PC-9 (cell line): ENCODE results near the gene TRIM15. TPM values are rescaled to one million over a fixed set of nuclear protein-coding genes. Genes with fewer than 3 reads are reported as not detected.
A peak's percentile ranks its signal among the peaks of the same experiment; 100 is the strongest.
"Not testable (repeated sequence)": the region's sequence is repeated elsewhere in the genome, so short reads cannot be mapped to it uniquely, and the experiment has no call there.

Experiments used
- BruUV-seq: library from RNA; stranded (reverse); fragments of 400-500 nt; replicated peaks from 2 replicates; lab custom pipeline; 2021; lab: Mats Ljungman, UMichigan
- CTCF ChIA-PET: fragments of 300-600 bp; sonication (Branson Sonifier 250); formaldehyde crosslinking; loops from one replicate; lab custom pipeline; 2022; ENCODE audit warnings: antibody characterized with exemption; lab: Charles Lee
- POLR2A ChIA-PET: fragments of 300-600 bp; sonication (Branson Sonifier 250); formaldehyde crosslinking; loops from one replicate; lab custom pipeline; 2022; ENCODE audit warnings: antibody characterized with exemption; ENCODE audit not compliant: unreplicated experiment; lab: Charles Lee
- DNase-seq, 2 experiments: peaks; one replicate each; pipeline versions ENCODE4 v3.0.0 to v3.0.0-alpha.2; 2015 to 2022; ENCODE audit warnings: mixed read lengths in 1 of 2
- H2AFZ ChIP-seq: fragments of 200-600 bp; sonication (generic); 2 replicates; pipeline ENCODE4 v1.8.1; 2017; ENCODE audit warnings: antibody characterized with exemption
- H3F3A ChIP-seq: fragments of 200-600 bp; sonication (generic); 2 replicates; pipeline ENCODE4 v1.8.1; 2017; ENCODE audit warnings: antibody characterized with exemption, mild to moderate bottlenecking, low read depth; ENCODE audit not compliant: insufficient read depth
- H3K27ac ChIP-seq: fragments of 200-600 bp; sonication (generic); 2 replicates; pipeline ENCODE4 v1.6.1; 2016; ENCODE audit warnings: mixed run types
- H3K27me3 ChIP-seq: fragments of 200-600 bp; sonication (generic); 2 replicates; pipeline ENCODE4 v1.6.1; 2016; ENCODE audit warnings: low read depth, mixed run types; ENCODE audit not compliant: insufficient read depth
- H3K36me3 ChIP-seq: fragments of 200-600 bp; sonication (generic); 2 replicates; pipeline ENCODE4 v1.6.1; 2016; ENCODE audit warnings: low read depth, mixed run types
- H3K4me1 ChIP-seq: fragments of 200-600 bp; sonication (generic); replicated peaks from 2 replicates; pipeline ENCODE4 v1.6.1; 2016; ENCODE audit warnings: mixed run types; ENCODE audit not compliant: insufficient read depth
- H3K4me2 ChIP-seq: fragments of 200-600 bp; sonication (generic); 2 replicates; pipeline ENCODE4 v1.6.1; 2017; ENCODE audit warnings: mixed run types
- H3K4me3 ChIP-seq: fragments of 200-600 bp; sonication (generic); 2 replicates; pipeline ENCODE4 v1.6.1; 2016; ENCODE audit warnings: mixed run types
- H3K79me2 ChIP-seq: fragments of 200-600 bp; sonication (generic); 2 replicates; pipeline ENCODE4 v1.6.1; 2017; ENCODE audit warnings: low read depth, mixed run types
- H3K9me2 ChIP-seq: fragments of 200-600 bp; sonication (generic); 2 replicates; pipeline ENCODE4 v1.8.1; 2017; ENCODE audit warnings: mild to moderate bottlenecking; ENCODE audit not compliant: insufficient read depth
- H3K9me3 ChIP-seq: fragments of 200-600 bp; sonication (generic); 2 replicates; pipeline ENCODE4 v1.8.1; 2016; ENCODE audit warnings: low read depth; ENCODE audit not compliant: insufficient read depth
- H4K20me1 ChIP-seq: fragments of 200-600 bp; sonication (generic); 2 replicates; pipeline ENCODE4 v1.8.1; 2017; ENCODE audit not compliant: insufficient read depth
- CTCF ChIP-seq: fragments of 200-600 bp; sonication (generic); conservative IDR thresholded peaks from 2 replicates; pipeline ENCODE4 v1.6.1; 2017; ENCODE audit warnings: mixed run types, antibody characterized with exemption, mild to moderate bottlenecking, moderate library complexity
- EZH2 ChIP-seq: fragments of 200-600 bp; sonication (generic); IDR thresholded peaks from 2 replicates; pipeline ENCODE4 v1.8.0; 2017; ENCODE audit warnings: antibody characterized with exemption, low read depth
- intact Hi-C: fragments of 100-400 bp; cut with micrococcal nuclease; formaldehyde crosslinking; loops from one replicate; pipeline ENCODE4 v1.10.0; 2022; ENCODE audit not compliant: unreplicated experiment
- total RNA-seq: library from RNA; stranded (reverse); gene quantifications from 2 replicates; pipeline ENCODE4 v1.2.3, GENCODE V29; 2021

The TRIM15 gene
- total RNA-seq, 1 experiment from 2014 or later, result not detected

GRCh38 chr6:30214657-30214982 lies 51.3 kb downstream of the TRIM15 start:
- Histone ChIP-seq H3K9me3 (no peaks in the 10 kb centered on the region), H3K27ac (no peak overlapping the region), H3K27me3 (no peaks in the 10 kb centered on the region), H3K4me1 (peaks cover 22% of the 10 kb centered on the region), H3K4me3 (peak overlapping the region; percentile 95), H3K36me3 (0 out of 2 replicates have a peak, but pooled peaks cover 4% of the 10 kb centered on the region), H3K4me2 (peak overlapping the region; percentile 84), H3K79me2 (peaks cover 30% of the 10 kb centered on the region), H2AFZ (peak overlapping the region; percentile 95; the same call in 1 of the 2 replicates), H4K20me1 (peaks cover 16% of the 10 kb centered on the region), H3F3A (peaks cover 14% of the 10 kb centered on the region), H3K9me2 (no peaks in the 10 kb centered on the region)
- POLR2A ChIA-PET, result interaction anchor here (0.6 kb wide), 2 partner anchors 582 to 926 kb away, joined by 3 to 8 read pairs; no protein-coding TSS in a partner anchor
- DNase-seq, result no peak
- TSS peak; percentile 67 for BruUV-seq
- no peak for TF ChIP-seq EZH2
- no peak for TF ChIP-seq CTCF
- intact Hi-C loops, result loop anchor here (5.0 kb wide), 1 partner anchor 113 kb away; the partner anchor contains the start of gene TRIM39
- CTCF ChIA-PET, result no interaction called here

- Histone ChIP-seq H3K36me3 (no peaks in the 10 kb centered on the region), H2AFZ (no peak overlapping the region), H3K4me3 (no peak overlapping the region), H3K9me2 (no peaks in the 10 kb centered on the region), H3F3A (peaks cover 14% of the 10 kb centered on the region), H3K79me2 (peaks cover 16% of the 10 kb centered on the region), H3K9me3 (no peaks in the 10 kb centered on the region), H3K4me2 (no peak overlapping the region), H3K27me3 (no peaks in the 10 kb centered on the region), H4K20me1 (peaks cover 15% of the 10 kb centered on the region), H3K27ac (no peak overlapping the region), H3K4me1 (peaks cover 14% of the 10 kb centered on the region)
- intact Hi-C loops, result no loop called here
- ChIA-PET POLR2A (interaction anchor here (0.6 kb wide), 1 partner anchor 1346 kb away, joined by 36 read pairs; no protein-coding TSS in a partner anchor), CTCF (no interaction called here)
- no TSS peak for BruUV-seq
- TF ChIP-seq EZH2, result no peak
- DNase-seq, result no peak
Measured at GRCh38 chr6:30216096-30216495, 52.8 kb downstream of the TRIM15 start.

- intact Hi-C loops, result loop anchor here (1.0 kb wide), 2 partner anchors 178 to 234 kb away; no protein-coding TSS in a partner anchor
- Histone ChIP-seq H3K36me3 (no peaks in the 10 kb centered on the region), H3K4me2 (no peak overlapping the region), H2AFZ (no peak overlapping the region), H3K4me3 (no peak overlapping the region), H3K27ac (no peak overlapping the region), H3K9me3 (peaks cover 8% of the 10 kb centered on the region), H3K4me1 (no peaks in the 10 kb centered on the region), H3K9me2 (no peaks in the 10 kb centered on the region), H4K20me1 (no peaks in the 10 kb centered on the region), H3K79me2 (no peaks in the 10 kb centered on the region), H3K27me3 (no peaks in the 10 kb centered on the region), H3F3A (no peaks in the 10 kb centered on the region)
- CTCF ChIA-PET, result interaction anchor here (0.6 kb wide), 2 partner anchors 104 to 405 kb away, joined by 3 read pairs; no protein-coding TSS in a partner anchor
- peak; percentile 59 to 63 for DNase-seq
- POLR2A ChIA-PET, result interaction anchor here (0.6 to 0.7 kb wide), 3 partner anchors 117 to 1816 kb away, joined by 3 read pairs; no protein-coding TSS in a partner anchor
- TF ChIP-seq CTCF (peak; percentile 76), EZH2 (no peak)
- no TSS peak for BruUV-seq
Measured at GRCh38 chr6:30219244-30219643, 55.9 kb downstream of the TRIM15 start.

- H3K9me3 ChIP-seq, H3K4me1 ChIP-seq, H3K4me2 ChIP-seq, H3K27ac ChIP-seq, DNase-seq, H4K20me1 ChIP-seq, H3K36me3 ChIP-seq, BruUV-seq, POLR2A ChIA-PET, H3K4me3 ChIP-seq, intact Hi-C loops, H3K79me2 ChIP-seq, CTCF ChIA-PET, H3K27me3 ChIP-seq, H3F3A ChIP-seq, H3K9me2 ChIP-seq, H2AFZ ChIP-seq: not testable (repeated sequence)
Measured at GRCh38 chr6:30221395-30221794, 58.0 kb downstream of the TRIM15 start.

- BruUV-seq, H3K4me1 ChIP-seq, H3K4me2 ChIP-seq, H3K9me3 ChIP-seq, H3K36me3 ChIP-seq, POLR2A ChIA-PET, H3K27me3 ChIP-seq, H3K4me3 ChIP-seq, DNase-seq, H3K9me2 ChIP-seq, H4K20me1 ChIP-seq, CTCF ChIA-PET, H3K27ac ChIP-seq, intact Hi-C loops, H3F3A ChIP-seq, H3K79me2 ChIP-seq, H2AFZ ChIP-seq: not testable (repeated sequence)
Measured at GRCh38 chr6:30221956-30222355, 58.6 kb downstream of the TRIM15 start.
